Activated T-helper 9 cell treated with anti-CD3 and anti-CD28 coated beads, Interleukin-2, amount 50 U/mL, for 16 hours (primary cell): ENCODE data around the gene XRCC6.
"Not testable (repeated sequence)": the region's sequence is repeated elsewhere in the genome, so short reads cannot be mapped to it uniquely, and the experiment has no call there.

ENCODE experiments used
- DNase-seq: peaks from one replicate; pipeline ENCODE4 v3.0.0-alpha.2; 2020; ENCODE audit warnings: low read depth

Gene XRCC6

GRCh38 chr22:41686890-41687289, 65.8 kb downstream of the XRCC6 start:
- DNase-seq, result not testable (repeated sequence)

- DNase-seq, result no peak
These were observed 66.8 kb downstream of the XRCC6 start for GRCh38 chr22:41687901-41688364.

- DNase-seq, result peak; percentile 89
These were observed 67.5 kb downstream of the XRCC6 start, which contains the start of gene SNU13 for GRCh38 chr22:41688365-41689211. SNU13 (minus strand) TSS chr22:41688867; CDS start chr22:41688796, 71 bp downstream.

GRCh38 chr22:41690476-41690875, 69.4 kb downstream of the XRCC6 start:
- no peak for DNase-seq

- DNase-seq, result no peak
These were observed 74.1 kb downstream of the XRCC6 start for GRCh38 chr22:41695211-41695610.

GRCh38 chr22:41696703-41697102, 75.6 kb downstream of the XRCC6 start:
- DNase-seq, result no peak

- DNase-seq, result peak; percentile 87
These were observed 76.2 kb downstream of the XRCC6 start for GRCh38 chr22:41697126-41697775.

GRCh38 chr22:41699264-41700107, 78.4 kb downstream of the XRCC6 start, which contains the start of gene MEI1:
MEI1 (plus strand) TSS chr22:41699503; CDS start chr22:41699539, 36 bp downstream.
- peak; percentile 89 for DNase-seq

- DNase-seq, result no peak
These were observed 78.9 kb downstream of the XRCC6 start for GRCh38 chr22:41700108-41700364.

- no peak for DNase-seq
These were observed 81.7 kb downstream of the XRCC6 start for GRCh38 chr22:41702763-41703162.

- no peak for DNase-seq
These were observed 88.2 kb downstream of the XRCC6 start for GRCh38 chr22:41709341-41709740.

GRCh38 chr22:41713004-41713403, 91.9 kb downstream of the XRCC6 start:
- no peak for DNase-seq
